Urinary bladder (tissue), 4 donors: Measurements from ENCODE around the gene PKD1. TPM values are rescaled to one million over a fixed set of nuclear protein-coding genes. Genes with fewer than 3 reads are reported as not detected.
A peak's percentile ranks its signal among the peaks of the same experiment; 100 is the strongest.

ENCODE experiments used
- DNase-seq: peaks from one replicate; pipeline ENCODE4 v3.0.0-alpha.2; 2015; ENCODE audit errors: extremely low spot score
- H3K27ac ChIP-seq: one replicate; pipeline ENCODE4 v1.5.1; 2013; ENCODE audit warnings: low read depth, mild to moderate bottlenecking, moderate library complexity
- H3K36me3 ChIP-seq: one replicate; pipeline ENCODE4 v1.6.1; 2013; ENCODE audit warnings: mild to moderate bottlenecking, moderate library complexity; ENCODE audit not compliant: insufficient read depth
- H3K4me1 ChIP-seq: one replicate; pipeline ENCODE4 v1.6.1; 2013; ENCODE audit warnings: mild to moderate bottlenecking, moderate library complexity; ENCODE audit not compliant: insufficient read depth
- H3K4me3 ChIP-seq: one replicate; pipeline ENCODE4 v1.5.1; 2013; ENCODE audit warnings: low read depth, low read length
- WGBS: extraction: QIAGEN DNeasy Blood & Tissue Kit; methylation state at CpG from one replicate; pipeline ENCODE4 v1.1.7; 2013; 5-methylcytosine and 5-hydroxymethylcytosine counted together
- polyA plus RNA-seq: library from polyadenylated mRNA; stranded (reverse); fragments of 200-250 nt; gene quantifications from one replicate; pipeline ENCODE4 v1.2.3, GENCODE V29; 2013
- total RNA-seq: library from RNA; depleted of rRNA; stranded (reverse); fragments of >200 nt; gene quantifications from one replicate; pipeline ENCODE4 v1.2.3, GENCODE V29; 2014
- donor health status: healthy with polysubstance abuse.
- donor health status: healthy.

The PKD1 gene
- total and polyA plus RNA-seq, 2 donors, result 79.5 to 197 TPM

- no peak for DNase-seq
- H3K27ac ChIP-seq, result no peak overlapping the region
- WGBS, result 88% methylated on average over 15 of the region's 15 CpGs
- no peaks in the 10 kb centered on the region for H3K4me1 ChIP-seq
- no peak overlapping the region for H3K4me3 ChIP-seq
- peaks cover 2% of the 10 kb centered on the region for H3K36me3 ChIP-seq
Measured at GRCh38 chr16:2093793-2094192, 41.9 kb downstream of the PKD1 start.

GRCh38 chr16:2092866-2093265 lies 42.8 kb downstream of the PKD1 start:
- WGBS, result 91% methylated on average over 13 of the region's 13 CpGs
- Histone ChIP-seq H3K36me3 (peaks cover 2% of the 10 kb centered on the region), H3K27ac (no peak overlapping the region), H3K4me1 (no peaks in the 10 kb centered on the region), H3K4me3 (no peak overlapping the region)
- DNase-seq, result no peak

GRCh38 chr16:2092256-2092620 lies 43.5 kb downstream of the PKD1 start:
- H3K4me3 ChIP-seq, result no peak overlapping the region
- H3K4me1 ChIP-seq, result no peaks in the 10 kb centered on the region
- peaks cover 2% of the 10 kb centered on the region for H3K36me3 ChIP-seq
- WGBS, result 82% methylated on average over 16 of the region's 16 CpGs
- DNase-seq, result no peak
- H3K27ac ChIP-seq, result no peak overlapping the region

GRCh38 chr16:2091547-2092255 lies 44.0 kb downstream of the PKD1 start:
- Histone ChIP-seq H3K27ac (no peak overlapping the region), H3K4me3 (no peak overlapping the region), H3K4me1 (no peaks in the 10 kb centered on the region), H3K36me3 (peaks cover 2% of the 10 kb centered on the region)
- DNase-seq, result no peak
- WGBS, result 74% methylated on average over 49 of the region's 49 CpGs

GRCh38 chr16:2090777-2091546 lies 44.7 kb downstream of the PKD1 start:
- no peaks in the 10 kb centered on the region for H3K4me1 ChIP-seq
- peak; percentile 33 for DNase-seq
- H3K36me3 ChIP-seq, result peaks cover 4% of the 10 kb centered on the region
- no peak overlapping the region for H3K4me3 ChIP-seq
- no peak overlapping the region for H3K27ac ChIP-seq
- WGBS, result 53% methylated on average over 98 of the region's 101 CpGs

GRCh38 chr16:2090481-2090776 lies 45.3 kb downstream of the PKD1 start:
- DNase-seq, result no peak
- Histone ChIP-seq H3K4me3 (no peak overlapping the region), H3K36me3 (peaks cover 4% of the 10 kb centered on the region), H3K4me1 (no peaks in the 10 kb centered on the region), H3K27ac (no peak overlapping the region)
- 91% methylated on average over 14 of the region's 14 CpGs for WGBS

- DNase-seq, result no peak
- no peaks in the 10 kb centered on the region for H3K4me1 ChIP-seq
- WGBS, result 85% methylated on average over 44 of the region's 44 CpGs
- H3K4me3 ChIP-seq, result no peak overlapping the region
- H3K27ac ChIP-seq, result no peak overlapping the region
- peaks cover 4% of the 10 kb centered on the region for H3K36me3 ChIP-seq
Measured at GRCh38 chr16:2089706-2090480, 45.8 kb downstream of the PKD1 start.

- peaks cover 4% of the 10 kb centered on the region for H3K36me3 ChIP-seq
- no peaks in the 10 kb centered on the region for H3K4me1 ChIP-seq
- no peak overlapping the region for H3K4me3 ChIP-seq
- DNase-seq, result no peak
- H3K27ac ChIP-seq, result no peak overlapping the region
- WGBS, result 77% methylated on average over 20 of the region's 20 CpGs
Measured at GRCh38 chr16:2088759-2089358, 46.8 kb downstream of the PKD1 start.

GRCh38 chr16:2087748-2088631 lies 47.7 kb downstream of the PKD1 start:
- H3K4me3 ChIP-seq, result no peak overlapping the region
- H3K36me3 ChIP-seq, result peaks cover 2% of the 10 kb centered on the region
- H3K27ac ChIP-seq, result no peak overlapping the region
- WGBS, result 87% methylated on average over 41 of the region's 41 CpGs
- DNase-seq, result no peak
- H3K4me1 ChIP-seq, result no peaks in the 10 kb centered on the region

- H3K27ac ChIP-seq, result no peak overlapping the region
- H3K36me3 ChIP-seq, result peaks cover 2% of the 10 kb centered on the region
- 85% methylated on average over 30 of the region's 30 CpGs for WGBS
- no peaks in the 10 kb centered on the region for H3K4me1 ChIP-seq
- no peak overlapping the region for H3K4me3 ChIP-seq
- DNase-seq, result no peak
Measured at GRCh38 chr16:2086812-2087747, 48.6 kb downstream of the PKD1 start.

GRCh38 chr16:2086106-2086742 lies 49.5 kb downstream of the PKD1 start:
- Histone ChIP-seq H3K27ac (no peak overlapping the region), H3K4me1 (no peaks in the 10 kb centered on the region), H3K4me3 (no peak overlapping the region), H3K36me3 (peaks cover 2% of the 10 kb centered on the region)
- no peak for DNase-seq
- WGBS, result 89% methylated on average over 27 of the region's 27 CpGs

- H3K4me1 ChIP-seq, result no peaks in the 10 kb centered on the region
- H3K36me3 ChIP-seq, result peaks cover 2% of the 10 kb centered on the region
- DNase-seq, result no peak
- no peak overlapping the region for H3K27ac ChIP-seq
- WGBS, result 71% methylated on average over 14 of the region's 14 CpGs
- H3K4me3 ChIP-seq, result no peak overlapping the region
Measured at GRCh38 chr16:2085669-2086068, 50.0 kb downstream of the PKD1 start.
